Measurements from ENCODE around the gene TMEM209. TPM values are rescaled to one million over a fixed set of nuclear protein-coding genes. Genes with fewer than 3 reads are reported as not detected.

TMEM209 gene
- total RNA-seq, 1 donor from 2014 or later: 38.9 TPM

- peaks cover 9% of the 10 kb centered on the region for H3K36me3 ChIP-seq
Measured at GRCh38 chr7:130123501-130123900, 81.7 kb downstream of the TMEM209 start.

GRCh38 chr7:130118801-130119200, 86.4 kb downstream of the TMEM209 start:
- H3K4me2 ChIP-seq: no peak overlapping the region
- H3K4me1 Mint-ChIP-seq: no peaks in the 10 kb centered on the region
- TF ChIP-seq CTCF (IDR thresholded peaks at IDR 0.05) (no peak), EZH2 (IDR thresholded peaks at IDR 0.05) (no peak), EZH2phosphoT487 (IDR thresholded peaks at IDR 0.05) (no peak)
- H3K9ac ChIP-seq: no peak overlapping the region
- no peak overlapping the region for H3K4me3 Mint-ChIP-seq
- no peaks in the 10 kb centered on the region for H3K9me3 Mint-ChIP-seq
- no peaks in the 10 kb centered on the region for H3K79me2 ChIP-seq (ENCODE audit: low read depth)
- no peak for DNase-seq (ENCODE audit: low spot score)
- H3K4me3 ChIP-seq: no peak overlapping the region
- H3K36me3 ChIP-seq: peaks cover 4% of the 10 kb centered on the region
- H3K27ac Mint-ChIP-seq: no peak overlapping the region
- H4K20me1 ChIP-seq (ENCODE audit: low read depth): no peaks in the 10 kb centered on the region
- peaks cover 25% of the 10 kb centered on the region for H3K36me3 Mint-ChIP-seq
- no peaks in the 10 kb centered on the region for H3K27me3 Mint-ChIP-seq (ENCODE audit: insufficient read depth, low read depth)
- no peak overlapping the region for H2AFZ ChIP-seq (replicated peaks)
- H3K27ac ChIP-seq: no peak overlapping the region
- H3K4me1 ChIP-seq: peaks cover 4% of the 10 kb centered on the region
- H3F3A ChIP-seq (ENCODE audit: low read depth): no peaks in the 10 kb centered on the region
- no peaks in the 10 kb centered on the region for H3K27me3 ChIP-seq
- no peaks in the 10 kb centered on the region for H3K9me3 ChIP-seq (ENCODE audit: low read depth)

More at GRCh38 chr7:130123501-130123900, 81.7 kb downstream of the TMEM209 start:
- Mint-ChIP-seq H3K9me3 (no peaks in the 10 kb centered on the region), H3K27me3 (ENCODE audit: insufficient read depth, low read depth) (peaks cover 2% of the 10 kb centered on the region), H3K4me1 (no peaks in the 10 kb centered on the region), H3K36me3 (peaks cover 28% of the 10 kb centered on the region), H3K27ac (no peak overlapping the region), H3K4me3 (no peak overlapping the region)
- H3K4me1 ChIP-seq: peaks cover 4% of the 10 kb centered on the region
- no peak for DNase-seq (ENCODE audit: low spot score)
- H4K20me1 ChIP-seq (ENCODE audit: low read depth): no peaks in the 10 kb centered on the region
- no peak for TF ChIP-seq EZH2phosphoT487 (IDR thresholded peaks at IDR 0.05)
- TF ChIP-seq EZH2 (IDR thresholded peaks at IDR 0.05): no peak
- TF ChIP-seq CTCF (IDR thresholded peaks at IDR 0.05): no peak
- H3K9me3 ChIP-seq (ENCODE audit: low read depth): no peaks in the 10 kb centered on the region
- no peak overlapping the region for H3K27ac ChIP-seq
- H3K9ac ChIP-seq: no peak overlapping the region
- no peak overlapping the region for H2AFZ ChIP-seq (replicated peaks)
- no peaks in the 10 kb centered on the region for H3K27me3 ChIP-seq
- no peak overlapping the region for H3K4me3 ChIP-seq
- H3K79me2 ChIP-seq (ENCODE audit: low read depth): no peaks in the 10 kb centered on the region
- H3F3A ChIP-seq (ENCODE audit: low read depth): no peaks in the 10 kb centered on the region
- no peak overlapping the region for H3K4me2 ChIP-seq

GRCh38 chr7:130118294-130118693, 86.9 kb downstream of the TMEM209 start:
- Histone ChIP-seq H3K27ac (no peak overlapping the region), H3K9me3 (ENCODE audit: low read depth) (no peaks in the 10 kb centered on the region), H3K4me2 (no peak overlapping the region), H3F3A (ENCODE audit: low read depth) (no peaks in the 10 kb centered on the region), H3K79me2 (ENCODE audit: low read depth) (no peaks in the 10 kb centered on the region), H3K9ac (no peak overlapping the region), H3K4me3 (no peak overlapping the region), H3K36me3 (no peaks in the 10 kb centered on the region), H3K27me3 (no peaks in the 10 kb centered on the region), H3K4me1 (peaks cover 4% of the 10 kb centered on the region), H4K20me1 (ENCODE audit: low read depth) (no peaks in the 10 kb centered on the region), H2AFZ (replicated peaks) (no peak overlapping the region)
- no peaks in the 10 kb centered on the region for H3K27me3 Mint-ChIP-seq (ENCODE audit: insufficient read depth, low read depth)
- no peak for TF ChIP-seq CTCF (IDR thresholded peaks at IDR 0.05)
- TF ChIP-seq EZH2 (IDR thresholded peaks at IDR 0.05): no peak
- no peak for TF ChIP-seq EZH2phosphoT487 (IDR thresholded peaks at IDR 0.05)
- no peak for DNase-seq (ENCODE audit: low spot score)
- no peaks in the 10 kb centered on the region for H3K9me3 Mint-ChIP-seq
- H3K4me3 Mint-ChIP-seq: no peak overlapping the region
- H3K27ac Mint-ChIP-seq: no peak overlapping the region
- H3K36me3 Mint-ChIP-seq: peaks cover 21% of the 10 kb centered on the region
- H3K4me1 Mint-ChIP-seq: no peaks in the 10 kb centered on the region
